ENCODE data around the gene GORASP2. TPM values are rescaled to one million over a fixed set of nuclear protein-coding genes. Genes with fewer than 3 reads are reported as not detected.

GORASP2 gene
- total RNA-seq, 1 donor from 2014 or later = 38.8 TPM

DNA sequence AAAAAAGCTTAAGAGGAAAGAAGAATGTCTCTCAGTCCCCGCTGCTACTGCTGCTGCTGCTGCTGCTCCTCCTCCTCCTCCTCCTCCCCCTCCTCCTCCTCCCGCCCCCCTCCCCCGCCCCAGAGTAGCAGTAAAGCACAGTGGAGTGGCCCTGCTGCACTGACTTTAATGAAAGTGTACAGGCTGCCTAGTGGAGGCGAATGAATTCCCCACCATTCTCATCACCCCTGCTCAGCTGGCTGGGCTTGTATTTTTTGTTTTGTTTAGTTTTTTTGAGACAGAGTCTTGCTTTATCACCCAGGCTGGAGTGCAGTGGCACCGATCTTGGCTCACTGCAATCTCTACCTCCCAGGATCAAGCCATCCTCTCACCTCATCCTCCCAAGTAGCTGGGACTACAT, 34.3 kb downstream of the GORASP2 start:
- H3K4me1 Mint-ChIP-seq (ENCODE audit: low read depth, unreplicated experiment) = no peaks in the 10 kb centered on the region
- H3K4me3 Mint-ChIP-seq (ENCODE audit: unreplicated experiment) = no peak overlapping the region
- peaks cover 2% of the 10 kb centered on the region for H3K27me3 Mint-ChIP-seq (ENCODE audit: unreplicated experiment)
- DNase-seq = no peak
- TF ChIP-seq, protein P1, sequence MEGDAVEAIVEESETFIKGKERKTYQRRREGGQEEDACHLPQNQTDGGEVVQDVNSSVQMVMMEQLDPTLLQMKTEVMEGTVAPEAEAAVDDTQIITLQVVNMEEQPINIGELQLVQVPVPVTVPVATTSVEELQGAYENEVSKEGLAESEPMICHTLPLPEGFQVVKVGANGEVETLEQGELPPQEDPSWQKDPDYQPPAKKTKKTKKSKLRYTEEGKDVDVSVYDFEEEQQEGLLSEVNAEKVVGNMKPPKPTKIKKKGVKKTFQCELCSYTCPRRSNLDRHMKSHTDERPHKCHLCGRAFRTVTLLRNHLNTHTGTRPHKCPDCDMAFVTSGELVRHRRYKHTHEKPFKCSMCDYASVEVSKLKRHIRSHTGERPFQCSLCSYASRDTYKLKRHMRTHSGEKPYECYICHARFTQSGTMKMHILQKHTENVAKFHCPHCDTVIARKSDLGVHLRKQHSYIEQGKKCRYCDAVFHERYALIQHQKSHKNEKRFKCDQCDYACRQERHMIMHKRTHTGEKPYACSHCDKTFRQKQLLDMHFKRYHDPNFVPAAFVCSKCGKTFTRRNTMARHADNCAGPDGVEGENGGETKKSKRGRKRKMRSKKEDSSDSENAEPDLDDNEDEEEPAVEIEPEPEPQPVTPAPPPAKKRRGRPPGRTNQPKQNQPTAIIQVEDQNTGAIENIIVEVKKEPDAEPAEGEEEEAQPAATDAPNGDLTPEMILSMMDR (IDR thresholded peaks at IDR 0.05; ENCODE audit: partially characterized antibody, unreplicated experiment) = no peak
- no peaks in the 10 kb centered on the region for H3K9me3 Mint-ChIP-seq (ENCODE audit: unreplicated experiment)
- no peak overlapping the region for H3K27ac Mint-ChIP-seq (ENCODE audit: unreplicated experiment)
- no peaks in the 10 kb centered on the region for H3K36me3 Mint-ChIP-seq (ENCODE audit: unreplicated experiment)

DNA sequence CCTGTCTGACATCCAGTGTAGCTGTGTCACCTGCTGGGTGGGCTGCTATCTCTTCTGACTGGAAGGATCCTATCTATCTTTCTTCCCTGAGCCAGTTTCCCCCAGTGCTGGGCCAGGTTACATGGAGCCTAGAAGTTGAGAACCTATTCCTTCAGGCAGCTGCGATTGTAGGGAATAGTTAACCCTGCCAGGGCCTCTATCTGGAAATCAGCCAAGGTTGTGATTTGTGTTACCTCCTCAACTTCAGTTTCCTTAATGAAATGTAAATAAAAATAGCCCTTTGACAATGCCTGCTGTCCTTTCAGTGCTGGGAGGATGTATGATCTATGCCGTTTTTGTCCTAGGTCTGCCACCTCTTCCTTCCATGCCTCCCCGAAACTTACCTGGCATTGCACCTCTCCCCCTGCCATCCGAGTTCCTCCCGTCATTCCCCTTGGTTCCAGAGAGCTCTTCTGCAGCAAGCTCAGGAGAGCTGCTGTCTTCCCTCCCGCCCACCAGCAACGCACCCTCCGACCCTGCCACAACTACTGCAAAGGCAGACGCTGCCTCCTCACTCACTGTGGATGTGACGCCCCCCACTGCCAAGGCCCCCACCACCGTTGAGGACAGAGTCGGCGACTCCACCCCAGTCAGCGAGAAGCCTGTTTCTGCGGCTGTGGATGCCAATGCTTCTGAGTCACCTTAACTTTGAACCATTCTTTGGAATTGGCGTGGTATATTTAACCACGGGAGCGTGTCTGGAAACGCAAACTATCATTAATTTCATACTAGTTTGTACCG, 36.6 kb downstream of the GORASP2 start:
- no peak overlapping the region for H3K27ac Mint-ChIP-seq (ENCODE audit: unreplicated experiment)
- no peaks in the 10 kb centered on the region for H3K9me3 Mint-ChIP-seq (ENCODE audit: unreplicated experiment)
- no peak overlapping the region for H3K4me3 Mint-ChIP-seq (ENCODE audit: unreplicated experiment)
- no peaks in the 10 kb centered on the region for H3K36me3 Mint-ChIP-seq (ENCODE audit: unreplicated experiment)
- DNase-seq = no peak
- TF ChIP-seq, protein P1 (IDR thresholded peaks at IDR 0.05; ENCODE audit: partially characterized antibody, unreplicated experiment) = no peak
- peaks cover 2% of the 10 kb centered on the region for H3K27me3 Mint-ChIP-seq (ENCODE audit: unreplicated experiment)
- H3K4me1 Mint-ChIP-seq (ENCODE audit: low read depth, unreplicated experiment) = no peaks in the 10 kb centered on the region

DNA sequence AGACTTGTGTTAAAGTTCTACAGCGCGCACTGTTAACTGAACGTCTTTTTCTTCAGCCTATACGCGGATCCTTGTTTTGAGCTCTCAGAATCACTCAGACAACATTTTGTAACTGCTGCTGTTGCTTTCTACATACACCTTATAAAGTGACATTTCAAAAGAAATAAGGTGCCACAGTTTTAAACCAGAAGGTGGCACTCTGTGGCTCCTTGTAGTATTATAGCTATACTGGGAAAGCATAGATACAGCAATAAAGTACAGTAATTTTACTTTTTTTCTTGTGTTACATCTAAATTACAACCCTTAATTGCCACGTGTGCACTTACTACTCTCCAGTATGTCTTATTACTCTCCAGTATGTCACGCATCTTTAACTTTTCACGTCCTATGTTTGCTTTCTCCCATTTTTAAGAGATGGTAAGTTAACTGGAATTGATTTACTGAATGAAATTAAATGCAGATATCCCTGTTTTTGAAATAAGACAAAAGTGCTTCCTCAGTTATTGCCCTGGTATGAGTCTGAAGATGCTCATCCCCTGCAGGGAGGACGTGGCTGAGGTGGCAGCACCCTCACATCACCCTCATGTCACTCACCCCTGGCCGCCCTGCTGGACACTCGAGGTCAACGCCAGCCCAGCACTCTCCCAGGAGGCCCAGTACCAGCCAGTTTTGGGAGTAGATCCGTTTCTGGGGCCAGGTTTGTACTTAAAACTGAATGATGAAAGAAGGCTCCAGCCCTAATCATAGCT, 37.8 kb downstream of the GORASP2 start:
- Mint-ChIP-seq H3K9me3 (ENCODE audit: unreplicated experiment) (no peaks in the 10 kb centered on the region), H3K27ac (ENCODE audit: unreplicated experiment) (no peak overlapping the region), H3K4me1 (ENCODE audit: low read depth, unreplicated experiment) (no peaks in the 10 kb centered on the region), H3K36me3 (ENCODE audit: unreplicated experiment) (no peaks in the 10 kb centered on the region), H3K4me3 (ENCODE audit: unreplicated experiment) (no peak overlapping the region), H3K27me3 (ENCODE audit: unreplicated experiment) (peaks cover 2% of the 10 kb centered on the region)
- peak; percentile 52 for DNase-seq
- TF ChIP-seq, protein P1 (IDR thresholded peaks at IDR 0.05; ENCODE audit: partially characterized antibody, unreplicated experiment) = peak; percentile 60

DNA sequence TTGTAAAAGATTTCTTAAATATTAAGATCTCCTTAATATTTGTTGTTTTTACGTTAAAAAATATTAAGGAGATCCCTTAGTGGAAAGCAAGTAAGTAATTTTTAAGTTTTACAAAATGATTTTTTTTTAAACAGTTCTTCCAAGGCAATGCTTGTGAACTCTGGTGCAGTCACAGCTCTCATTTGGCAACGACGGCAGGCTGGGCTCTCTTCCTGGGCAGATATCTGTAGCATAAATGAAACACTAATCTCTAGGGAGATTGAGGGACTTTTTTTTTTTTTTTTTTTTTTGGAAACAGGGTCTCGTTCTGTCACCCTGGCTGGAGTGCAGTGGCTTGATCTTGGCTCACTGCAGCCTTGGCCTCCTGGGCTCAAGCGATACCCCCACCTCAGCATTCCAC, 38.5 kb downstream of the GORASP2 start:
- Mint-ChIP-seq H3K27ac (ENCODE audit: unreplicated experiment) (no peak overlapping the region), H3K4me1 (ENCODE audit: low read depth, unreplicated experiment) (no peaks in the 10 kb centered on the region), H3K36me3 (ENCODE audit: unreplicated experiment) (no peaks in the 10 kb centered on the region), H3K9me3 (ENCODE audit: unreplicated experiment) (no peaks in the 10 kb centered on the region), H3K4me3 (ENCODE audit: unreplicated experiment) (no peak overlapping the region), H3K27me3 (ENCODE audit: unreplicated experiment) (peaks cover 2% of the 10 kb centered on the region)
- no peak for DNase-seq
- TF ChIP-seq, protein P1 (IDR thresholded peaks at IDR 0.05; ENCODE audit: partially characterized antibody, unreplicated experiment) = no peak
